H9 (cell line): ENCODE measurements around the gene PRPF40A. TPM values are rescaled to one million over a fixed set of nuclear protein-coding genes. Genes with fewer than 3 reads are reported as not detected.

ENCODE experiments used
- DNase-seq: peaks from one replicate; pipeline ENCODE4 v3.0.0-alpha.2; 2017
- H2AFZ ChIP-seq: one replicate; pipeline ENCODE4 v1.6.1; 2013; ENCODE audit warnings: mild to moderate bottlenecking, low read length, control low read depth, moderate library complexity
- H2AK5ac ChIP-seq: 2 replicates; pipeline ENCODE4 v1.6.1; 2013; ENCODE audit warnings: low read length, control low read depth, mixed read lengths; ENCODE audit not compliant: insufficient read length
- H2BK120ac ChIP-seq: one replicate; pipeline ENCODE4 v1.6.1; 2013; ENCODE audit warnings: low read depth, mild to moderate bottlenecking, low read length, control low read depth, inconsistent platforms; ENCODE audit not compliant: poor library complexity, severe bottlenecking
- H2BK12ac ChIP-seq: 2 replicates; pipeline ENCODE4 v1.6.1; 2013; ENCODE audit warnings: low read length, control low read depth, mixed read lengths, low read depth; ENCODE audit not compliant: insufficient read length
- H2BK15ac ChIP-seq: 2 replicates; pipeline ENCODE4 v1.6.1; 2013; ENCODE audit warnings: low read depth, low read length, control low read depth
- H2BK20ac ChIP-seq: one replicate; pipeline ENCODE4 v1.6.1; 2013; ENCODE audit warnings: low read depth, mild to moderate bottlenecking, low read length, control low read depth, inconsistent platforms; ENCODE audit not compliant: poor library complexity, severe bottlenecking
- H2BK5ac ChIP-seq: 2 replicates; pipeline ENCODE4 v1.6.1; 2013; ENCODE audit warnings: low read length, control low read depth, mixed read lengths; ENCODE audit not compliant: insufficient read length
- H3K14ac ChIP-seq: 2 replicates; pipeline ENCODE4 v1.6.1; 2013; ENCODE audit warnings: low read length, control low read depth; ENCODE audit not compliant: insufficient read depth
- H3K18ac ChIP-seq: 2 replicates; pipeline ENCODE4 v1.6.1; 2013; ENCODE audit warnings: low read depth, mild to moderate bottlenecking, mixed read lengths, low read length, control low read depth; ENCODE audit not compliant: insufficient read length
- H3K23ac ChIP-seq: 2 replicates; pipeline ENCODE4 v1.6.1; 2013; ENCODE audit warnings: low read length, control low read depth, mixed read lengths, low read depth; ENCODE audit not compliant: insufficient read length
- H3K23me2 ChIP-seq: 2 replicates; pipeline ENCODE4 v1.6.1; 2013; ENCODE audit warnings: low read depth, mild to moderate bottlenecking, mixed read lengths, low read length, control low read depth; ENCODE audit not compliant: insufficient read length, poor library complexity, severe bottlenecking
- H3K27ac ChIP-seq: 2 replicates; pipeline ENCODE4 v1.5.1; 2013; ENCODE audit warnings: low read length, control low read depth, mixed read lengths, low read depth; ENCODE audit not compliant: insufficient read length
- H3K27me3 ChIP-seq: 2 replicates; pipeline ENCODE4 v1.6.1; 2013; ENCODE audit warnings: low read length, control low read depth, inconsistent platforms; ENCODE audit not compliant: insufficient read depth
- H3K4ac ChIP-seq: 2 replicates; pipeline ENCODE4 v1.6.1; 2013; ENCODE audit warnings: low read depth, mild to moderate bottlenecking, control low read depth, inconsistent platforms, low read length, moderate library complexity
- H3K4me1 ChIP-seq: 2 replicates; pipeline ENCODE4 v1.6.1; 2013; ENCODE audit warnings: low read length, control low read depth, inconsistent platforms; ENCODE audit not compliant: insufficient read depth
- H3K4me2 ChIP-seq: 2 replicates; pipeline ENCODE4 v1.6.1; 2013; ENCODE audit warnings: low read length, control low read depth, mixed read lengths; ENCODE audit not compliant: insufficient read length, insufficient read depth
- H3K56ac ChIP-seq: 2 replicates; pipeline ENCODE4 v1.6.1; 2013; ENCODE audit warnings: low read depth, mild to moderate bottlenecking, mixed read lengths, low read length, control low read depth; ENCODE audit not compliant: insufficient read length
- H3K79me1 ChIP-seq: 2 replicates; pipeline ENCODE4 v1.6.1; 2013; ENCODE audit warnings: low read depth, mild to moderate bottlenecking, moderate library complexity, low read length, control low read depth, inconsistent platforms; ENCODE audit not compliant: insufficient read depth, poor library complexity, severe bottlenecking
- H3K79me2 ChIP-seq: 2 replicates; pipeline ENCODE4 v1.6.1; 2013; ENCODE audit warnings: low read length, control low read depth, inconsistent platforms; ENCODE audit not compliant: insufficient read depth
- H3K9ac ChIP-seq: 2 replicates; pipeline ENCODE4 v1.6.1; 2013; ENCODE audit warnings: low read length, control low read depth, mixed read lengths; ENCODE audit not compliant: insufficient read length; ENCODE audit errors: extremely low read depth
- H3K9me3 ChIP-seq: one replicate; pipeline ENCODE4 v1.6.1; 2013; ENCODE audit warnings: low read depth, low read length, inconsistent platforms; ENCODE audit not compliant: control insufficient read depth
- H3T11ph ChIP-seq: one replicate; pipeline ENCODE4 v1.6.1; 2013; ENCODE audit warnings: mild to moderate bottlenecking, low read length, control low read depth, inconsistent platforms
- H4K20me1 ChIP-seq: one replicate; pipeline ENCODE4 v1.6.1; 2013; ENCODE audit not compliant: control insufficient read depth, insufficient read length, insufficient read depth
- H4K5ac ChIP-seq: 2 replicates; pipeline ENCODE4 v1.6.1; 2013; ENCODE audit warnings: low read depth, mild to moderate bottlenecking, mixed read lengths, low read length, control low read depth; ENCODE audit not compliant: insufficient read length
- H4K8ac ChIP-seq: replicated peaks from 2 replicates; pipeline ENCODE4 v1.6.1; 2013; ENCODE audit warnings: low read length, control low read depth, mixed read lengths, low read depth; ENCODE audit not compliant: insufficient read length
- H4K91ac ChIP-seq: 2 replicates; pipeline ENCODE4 v1.6.1; 2013; ENCODE audit warnings: low read depth, mild to moderate bottlenecking, moderate library complexity, mixed read lengths, low read length, control low read depth; ENCODE audit not compliant: insufficient read length
- H3K27ac Mint-ChIP-seq, 3 experiments: 2 replicates in 2 of 3; 3 replicates in 1 of 3; pipeline ENCODE4 v1.8.0; 2020 to 2021; ENCODE audit warnings: mixed read lengths in 3 of 3, mild to moderate bottlenecking in 1 of 3, moderate library complexity in 1 of 3
- H3K27me3 Mint-ChIP-seq: 2 replicates; pipeline ENCODE4 v1.8.0; 2021; ENCODE audit warnings: low read depth, mild to moderate bottlenecking, moderate library complexity, mixed read lengths
- H3K36me3 Mint-ChIP-seq, 3 experiments: 2 replicates in 2 of 3; 3 replicates in 1 of 3; pipeline ENCODE4 v1.8.0; 2020 to 2021; ENCODE audit warnings: low read depth in 3 of 3, mixed read lengths in 3 of 3; ENCODE audit not compliant: insufficient read depth in 1 of 3
- H3K4me1 Mint-ChIP-seq, 2 experiments: 2 replicates each; pipeline ENCODE4 v1.8.0; 2020; ENCODE audit warnings: mixed read lengths in 2 of 2
- H3K4me3 Mint-ChIP-seq, 2 experiments: 2 replicates in 1 of 2; 3 replicates in 1 of 2; pipeline ENCODE4 v1.8.0; 2020 to 2021; ENCODE audit warnings: mild to moderate bottlenecking in 2 of 2, mixed read lengths in 2 of 2, moderate library complexity in 1 of 2
- H3K9me3 Mint-ChIP-seq, 2 experiments: 2 replicates in 1 of 2; 3 replicates in 1 of 2; pipeline ENCODE4 v1.8.0; 2020; ENCODE audit warnings: mild to moderate bottlenecking in 2 of 2, mixed read lengths in 2 of 2, moderate library complexity in 1 of 2
- WGBS: extraction: QIAGEN DNeasy Blood & Tissue Kit; methylation state at CpG from one replicate; pipeline ENCODE4 v1.1.7; 2013; ENCODE audit warnings: missing lambda C conversion rate, low lambda C conversion rate, mixed read lengths; ENCODE audit not compliant: insufficient read length; ENCODE audit errors: extremely low coverage; 5-methylcytosine and 5-hydroxymethylcytosine counted together
- total RNA-seq: library from RNA; stranded (reverse); gene quantifications from 2 replicates; pipeline ENCODE4 v1.2.1, GENCODE V29; 2021
- TF ChIP-seq, protein P1 (sequence below): fragments of 200-600 bp; sonication (generic); conservative IDR thresholded peaks from 3 replicates; pipeline ENCODE4 v1.8.0; 2021; ENCODE audit warnings: antibody characterized with exemption, mild to moderate bottlenecking

The PRPF40A gene
- total RNA-seq, 1 experiment from 2014 or later: 158 TPM

GRCh38 chr2:152694161-152694661 is 23.1 kb downstream of the PRPF40A start:
- H3K27me3 Mint-ChIP-seq: no peaks in the 10 kb centered on the region
- no peak overlapping the region for H2AK5ac ChIP-seq
- no peak overlapping the region for H3T11ph ChIP-seq
- no peak overlapping the region for H3K27ac Mint-ChIP-seq
- TF ChIP-seq, protein P1, sequence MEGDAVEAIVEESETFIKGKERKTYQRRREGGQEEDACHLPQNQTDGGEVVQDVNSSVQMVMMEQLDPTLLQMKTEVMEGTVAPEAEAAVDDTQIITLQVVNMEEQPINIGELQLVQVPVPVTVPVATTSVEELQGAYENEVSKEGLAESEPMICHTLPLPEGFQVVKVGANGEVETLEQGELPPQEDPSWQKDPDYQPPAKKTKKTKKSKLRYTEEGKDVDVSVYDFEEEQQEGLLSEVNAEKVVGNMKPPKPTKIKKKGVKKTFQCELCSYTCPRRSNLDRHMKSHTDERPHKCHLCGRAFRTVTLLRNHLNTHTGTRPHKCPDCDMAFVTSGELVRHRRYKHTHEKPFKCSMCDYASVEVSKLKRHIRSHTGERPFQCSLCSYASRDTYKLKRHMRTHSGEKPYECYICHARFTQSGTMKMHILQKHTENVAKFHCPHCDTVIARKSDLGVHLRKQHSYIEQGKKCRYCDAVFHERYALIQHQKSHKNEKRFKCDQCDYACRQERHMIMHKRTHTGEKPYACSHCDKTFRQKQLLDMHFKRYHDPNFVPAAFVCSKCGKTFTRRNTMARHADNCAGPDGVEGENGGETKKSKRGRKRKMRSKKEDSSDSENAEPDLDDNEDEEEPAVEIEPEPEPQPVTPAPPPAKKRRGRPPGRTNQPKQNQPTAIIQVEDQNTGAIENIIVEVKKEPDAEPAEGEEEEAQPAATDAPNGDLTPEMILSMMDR: no peak
- no peak overlapping the region for H4K91ac ChIP-seq
- no peak overlapping the region for H3K9ac ChIP-seq
- no peak overlapping the region for H3K27ac ChIP-seq
- H4K5ac ChIP-seq: no peak overlapping the region
- no peak overlapping the region for H3K4me2 ChIP-seq
- H3K4me1 ChIP-seq: no peaks in the 10 kb centered on the region
- H3K23ac ChIP-seq: no peak overlapping the region
- H3K18ac ChIP-seq: no peak overlapping the region
- H3K27me3 ChIP-seq: no peaks in the 10 kb centered on the region
- no peak overlapping the region for H3K56ac ChIP-seq
- no peaks in the 10 kb centered on the region for H3K4me1 Mint-ChIP-seq
- peaks cover 4% of the 10 kb centered on the region; the same call in 1 of the 2 replicates for H3K79me2 ChIP-seq
- H3K23me2 ChIP-seq: no peaks in the 10 kb centered on the region
- peaks cover 6 to 28% (median 10%) of the 10 kb centered on the region in 3 experiments; a peak in 5 of 7 replicates for H3K36me3 Mint-ChIP-seq
- H3K4me3 Mint-ChIP-seq: no peak overlapping the region
- no peaks in the 10 kb centered on the region for H3K9me3 ChIP-seq
- no CpG with 5 or more reads among the region's 8 CpGs for WGBS
- H2BK12ac ChIP-seq: no peak overlapping the region
- H4K8ac ChIP-seq: no peak overlapping the region
- no peak overlapping the region for H2BK20ac ChIP-seq
- no peak for DNase-seq
- H3K4ac ChIP-seq: no peak overlapping the region
- H4K20me1 ChIP-seq: no peaks in the 10 kb centered on the region
- no peak overlapping the region for H2AFZ ChIP-seq
- H2BK15ac ChIP-seq: no peak overlapping the region
- no peaks in the 10 kb centered on the region for H3K9me3 Mint-ChIP-seq
- no peaks in the 10 kb centered on the region for H3K79me1 ChIP-seq
- no peak overlapping the region for H2BK120ac ChIP-seq
- no peak overlapping the region for H3K14ac ChIP-seq
- H2BK5ac ChIP-seq: no peak overlapping the region
